ENCODE results near the gene RAD51B.
A peak's percentile ranks its signal among the peaks of the same experiment; 100 is the strongest.

RAD51B gene

GRCh38 chr14:68521961-68522509 is 702.5 kb downstream of the RAD51B start:
- DNase-seq: no peak

- peak; percentile 83 for DNase-seq
Measured at GRCh38 chr14:68522510-68523325, 703.1 kb downstream of the RAD51B start.

- no peak for DNase-seq
Measured at GRCh38 chr14:68523326-68523610, 703.7 kb downstream of the RAD51B start.

DNA sequence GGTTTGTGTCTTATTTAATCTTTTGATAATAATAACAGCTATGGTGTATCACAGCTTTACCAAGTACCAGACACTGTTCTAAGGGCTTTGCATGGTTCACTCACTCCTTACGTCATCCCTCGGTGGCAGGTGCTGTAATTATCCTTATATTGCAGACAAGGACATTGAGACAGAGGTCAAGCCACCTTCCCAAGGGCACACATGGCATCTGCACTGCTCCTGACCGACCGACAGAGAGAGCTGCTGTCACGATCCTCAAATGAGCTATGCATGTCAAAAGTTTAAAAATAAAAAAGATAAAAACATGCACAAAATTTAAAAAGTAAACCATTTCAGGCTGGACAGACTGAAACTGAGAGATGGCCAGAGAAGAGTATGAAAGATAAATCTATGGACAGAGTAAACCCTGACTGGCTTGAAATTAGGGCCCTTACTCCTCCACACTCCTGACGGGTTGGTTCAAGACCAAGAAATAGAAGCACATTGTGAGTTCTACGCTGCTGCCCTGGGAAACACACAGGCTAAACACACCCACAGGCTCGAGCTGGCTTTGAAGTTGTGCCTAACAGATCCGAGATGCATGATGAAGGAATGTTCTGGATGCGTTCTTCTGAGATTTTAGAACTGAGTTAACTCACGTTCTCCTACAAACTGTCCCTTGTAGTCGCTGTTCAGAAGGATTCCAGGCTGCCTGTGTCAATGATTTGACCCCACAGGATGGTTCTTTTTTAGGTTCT is 704.6 kb downstream of the RAD51B start:
- no peak for DNase-seq

- no peak for DNase-seq
Measured at GRCh38 chr14:68525516-68525915, 705.9 kb downstream of the RAD51B start.

- peak; percentile 31 for DNase-seq
Measured at GRCh38 chr14:68526512-68527091, 707.0 kb downstream of the RAD51B start.

GRCh38 chr14:68527329-68527851 is 707.8 kb downstream of the RAD51B start:
- no peak for DNase-seq

DNA sequence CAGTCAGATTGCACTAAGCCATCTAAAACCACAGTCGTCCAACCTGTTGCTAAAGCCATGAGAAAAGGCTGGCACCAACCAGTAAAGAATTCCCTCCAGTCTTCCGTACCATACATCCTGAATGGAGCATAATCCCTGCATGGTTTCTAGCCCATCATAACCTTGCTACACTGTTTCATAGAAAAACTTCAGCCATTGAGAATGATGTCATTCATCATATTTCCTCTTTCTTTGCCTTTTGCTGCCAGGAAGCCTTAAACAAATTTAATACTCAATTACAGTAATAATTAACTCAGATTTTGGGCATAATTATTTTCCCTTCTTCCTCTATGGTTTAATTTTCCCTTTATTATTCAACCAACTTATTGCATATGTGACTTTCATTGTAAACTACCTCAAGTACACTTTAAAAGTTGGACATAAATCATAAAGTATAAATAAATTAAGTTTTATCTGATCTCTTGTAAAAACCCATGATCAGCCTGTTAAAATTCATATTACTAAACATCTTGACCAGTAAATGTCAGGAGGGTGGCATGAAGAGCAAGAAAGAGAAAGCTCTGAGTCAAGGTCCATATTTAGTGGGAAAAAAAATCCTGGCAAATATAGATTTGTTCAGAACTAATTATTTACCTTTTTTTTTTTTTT is 708.6 kb downstream of the RAD51B start:
- no peak for DNase-seq

GRCh38 chr14:68530443-68530842 is 710.9 kb downstream of the RAD51B start:
- DNase-seq: no peak

GRCh38 chr14:68532496-68532895 is 712.9 kb downstream of the RAD51B start:
- no peak for DNase-seq

- peak; percentile 57 for DNase-seq
Measured at GRCh38 chr14:68534276-68534675, 714.7 kb downstream of the RAD51B start.

GRCh38 chr14:68535404-68536017 is 715.9 kb downstream of the RAD51B start:
- peak; percentile 97 for DNase-seq

- no peak for DNase-seq
Measured at GRCh38 chr14:68536018-68536410, 716.4 kb downstream of the RAD51B start.

DNA sequence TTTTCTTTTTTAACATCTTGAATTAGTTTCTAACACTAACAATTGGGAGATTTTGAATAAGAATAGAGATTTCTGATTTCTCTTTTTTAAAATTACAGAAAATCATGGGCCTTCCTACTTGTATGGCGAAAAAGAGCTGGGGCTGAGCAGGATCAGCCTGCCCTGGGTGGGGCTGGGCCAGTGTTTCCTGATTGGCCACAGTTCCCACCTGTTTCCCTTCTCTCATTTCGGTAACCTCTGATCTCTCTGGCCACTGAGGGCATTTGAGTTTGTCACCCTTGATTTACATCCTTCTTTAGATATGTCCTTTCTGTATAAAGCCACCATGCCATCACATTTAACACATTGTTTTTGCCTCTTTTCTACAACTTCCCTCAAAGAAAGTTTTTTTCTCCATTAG is 719.1 kb downstream of the RAD51B start:
- DNase-seq: no peak

- DNase-seq: no peak
Measured at GRCh38 chr14:68539241-68539737, 719.7 kb downstream of the RAD51B start.

DNA sequence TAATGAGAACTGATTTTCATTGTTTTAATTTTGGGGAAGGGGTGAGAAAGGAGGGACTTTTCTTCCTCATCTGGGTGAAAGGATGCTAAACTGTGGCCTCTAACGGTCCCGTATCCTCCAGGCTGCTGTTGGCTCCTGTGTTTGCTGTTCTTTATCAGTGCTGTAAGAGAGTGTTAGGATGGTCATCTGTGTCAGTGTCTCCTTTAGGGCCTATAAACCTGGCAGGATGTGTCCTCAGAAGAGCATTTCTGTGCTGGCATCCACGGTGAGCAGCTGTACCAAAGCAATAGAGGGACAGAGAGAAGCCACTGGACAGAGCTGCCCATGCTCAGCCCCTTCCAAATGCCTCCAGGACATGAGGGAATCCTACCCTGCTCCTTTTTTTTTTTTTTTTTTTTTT is 720.2 kb downstream of the RAD51B start:
- DNase-seq: no peak

DNA sequence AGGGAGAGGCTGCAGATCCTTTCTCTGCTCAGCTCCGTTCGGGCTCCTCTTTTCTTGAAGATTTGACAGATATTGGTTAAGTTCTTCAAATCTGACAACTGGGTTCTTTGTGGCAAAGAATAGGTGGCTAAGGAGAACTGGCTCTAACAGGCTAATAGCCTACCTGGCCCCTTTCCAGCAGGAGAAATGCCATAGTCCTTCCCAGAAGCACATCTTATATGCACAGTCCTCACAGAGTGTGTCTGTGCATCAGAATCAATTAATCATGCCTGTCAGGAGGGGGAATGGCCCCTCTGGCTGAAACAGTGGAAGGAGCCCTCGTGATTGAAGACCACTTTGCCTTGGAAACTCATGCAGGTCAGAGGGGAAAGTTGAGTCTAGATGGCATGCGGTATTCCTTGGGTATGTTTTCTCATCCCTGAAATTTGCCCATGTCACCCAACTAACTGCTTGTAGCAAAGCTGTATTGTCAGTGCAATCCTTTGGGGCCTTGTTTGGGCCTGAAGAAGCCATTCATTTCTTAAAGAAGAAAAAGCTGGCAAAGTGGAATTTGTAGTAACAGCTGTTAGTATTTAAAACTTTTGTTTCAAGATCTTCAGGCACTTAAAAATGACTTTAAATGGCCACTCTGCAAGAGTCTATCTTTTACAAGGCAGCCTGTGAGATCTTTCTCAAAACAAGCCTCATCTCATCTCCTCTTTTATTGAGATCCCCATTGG is 721.8 kb downstream of the RAD51B start:
- no peak for DNase-seq

GRCh38 chr14:68542346-68542745 is 722.8 kb downstream of the RAD51B start:
- DNase-seq: no peak

- DNase-seq: no peak
Measured at GRCh38 chr14:68543516-68543915, 723.9 kb downstream of the RAD51B start.

- peak; percentile 98 for DNase-seq
Measured at GRCh38 chr14:68544081-68544892, 724.7 kb downstream of the RAD51B start.

DNA sequence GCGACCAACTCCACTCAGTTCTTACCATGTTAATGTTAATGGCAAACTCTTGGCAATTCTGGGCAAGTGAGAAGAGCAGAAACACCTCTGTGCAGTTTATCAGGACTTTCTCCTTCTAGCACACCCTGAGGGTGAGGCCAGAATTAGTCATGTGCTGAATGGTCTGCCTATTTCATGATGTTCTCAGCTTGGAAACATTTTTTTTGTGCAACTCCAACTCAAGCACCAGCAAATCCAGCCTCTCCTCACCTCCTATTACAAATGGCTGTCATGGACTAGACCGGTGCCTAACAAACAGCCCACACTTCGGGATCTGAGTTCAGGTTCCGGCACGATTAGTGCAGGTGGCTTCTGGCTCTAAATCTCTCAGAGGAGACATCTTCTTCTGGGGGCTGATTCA is 727.3 kb downstream of the RAD51B start:
- DNase-seq: peak; percentile 85
